ENCODE results near the gene CHCHD4. TPM values are rescaled to one million over a fixed set of nuclear protein-coding genes. Genes with fewer than 3 reads are reported as not detected.

Gene CHCHD4
- total and polyA plus RNA-seq, 2 of the 8 experiments (the other 6 are each of a cell fraction or from before 2014, with no cell fraction given) = 15.0 to 22.3 TPM

DNA sequence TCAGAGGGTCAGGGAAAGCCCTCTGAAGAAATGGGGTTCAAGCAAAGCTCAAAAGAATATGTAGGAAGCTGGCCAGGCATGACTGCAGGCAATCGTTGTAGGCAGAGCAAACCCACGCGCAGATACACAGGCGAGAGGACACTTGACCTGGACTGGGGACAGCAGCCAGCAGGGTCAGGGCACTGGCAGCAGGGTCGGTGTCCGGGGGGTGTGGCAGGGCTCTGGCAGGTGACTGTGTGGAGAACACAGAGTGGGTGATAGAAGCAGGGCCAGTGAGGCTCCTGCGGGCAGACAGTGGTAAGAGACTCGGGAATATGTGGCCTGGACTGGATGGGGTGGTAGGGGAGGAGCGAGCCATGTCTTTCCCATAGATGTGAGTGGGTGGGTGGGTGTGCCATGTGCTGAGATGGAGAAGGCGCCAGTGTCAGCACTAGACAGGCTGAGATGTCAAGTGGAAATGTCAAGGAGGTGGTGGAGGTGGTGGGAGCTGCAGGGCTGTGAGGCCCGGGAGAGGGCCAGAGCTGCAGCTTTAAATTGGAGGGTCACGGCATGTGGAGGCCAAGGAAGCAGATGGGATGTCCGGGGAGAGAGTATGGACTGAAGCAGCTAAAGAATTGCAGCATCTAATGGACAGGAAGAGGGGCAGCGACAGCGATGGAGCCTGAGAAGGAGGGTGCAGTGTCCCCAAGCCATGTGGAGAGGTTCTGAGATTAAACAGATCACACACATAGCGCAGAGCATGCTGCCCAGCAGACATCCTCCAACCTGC lies 13.6 kb upstream of the CHCHD4 start (continued):
- TF ChIP-seq SP4 (IDR thresholded peaks at IDR 0.05; ENCODE audit: low read length) (no peak), CHD2 (IDR thresholded peaks at IDR 0.05; ENCODE audit: low read length) (no peak), BACH1 (IDR thresholded peaks at IDR 0.05; ENCODE audit: low read length) (no peak)
- TF ChIP-seq, protein P1, sequence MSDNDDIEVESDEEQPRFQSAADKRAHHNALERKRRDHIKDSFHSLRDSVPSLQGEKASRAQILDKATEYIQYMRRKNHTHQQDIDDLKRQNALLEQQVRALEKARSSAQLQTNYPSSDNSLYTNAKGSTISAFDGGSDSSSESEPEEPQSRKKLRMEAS (IDR thresholded peaks at IDR 0.05) = no peak
- TF ChIP-seq, protein P2, sequence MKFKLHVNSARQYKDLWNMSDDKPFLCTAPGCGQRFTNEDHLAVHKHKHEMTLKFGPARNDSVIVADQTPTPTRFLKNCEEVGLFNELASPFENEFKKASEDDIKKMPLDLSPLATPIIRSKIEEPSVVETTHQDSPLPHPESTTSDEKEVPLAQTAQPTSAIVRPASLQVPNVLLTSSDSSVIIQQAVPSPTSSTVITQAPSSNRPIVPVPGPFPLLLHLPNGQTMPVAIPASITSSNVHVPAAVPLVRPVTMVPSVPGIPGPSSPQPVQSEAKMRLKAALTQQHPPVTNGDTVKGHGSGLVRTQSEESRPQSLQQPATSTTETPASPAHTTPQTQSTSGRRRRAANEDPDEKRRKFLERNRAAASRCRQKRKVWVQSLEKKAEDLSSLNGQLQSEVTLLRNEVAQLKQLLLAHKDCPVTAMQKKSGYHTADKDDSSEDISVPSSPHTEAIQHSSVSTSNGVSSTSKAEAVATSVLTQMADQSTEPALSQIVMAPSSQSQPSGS (IDR thresholded peaks at IDR 0.05; ENCODE audit: low read length) = no peak

All from H1 (cell line).